ENCODE measurements around the gene PLA2G5. TPM values are rescaled to one million over a fixed set of nuclear protein-coding genes. Genes with fewer than 3 reads are reported as not detected.

The PLA2G5 gene
- polyA plus RNA-seq, 3 donors, result not detected

- WGBS (ENCODE audit: insufficient coverage), result 63% methylated on average over 4 of the region's 7 CpGs
- TF ChIP-seq CTCF (IDR thresholded peaks at IDR 0.05), result no peak
- intact Hi-C loops (cut with micrococcal nuclease), result no loop called here
- Mint-ChIP-seq H3K27ac (peak overlapping the region in 2 of 7 donors; percentile 32 to 45), H3K27me3 (ENCODE audit: low read depth in 3 of 3) (peaks cover 2 to 13% (median 10%) of the 10 kb centered on the region in 3 donors), H3K36me3 (no peaks in the 10 kb centered on the region), H3K4me1 (peaks cover 34% of the 10 kb centered on the region), H3K4me3 (no peak overlapping the region), H3K9me3 (peaks cover under 1 to 10% (median 4%) of the 10 kb centered on the region in 7 donors)
- Histone ChIP-seq H2AFZ (ENCODE audit: insufficient read depth, low read depth, low read length, poor library complexity, severe bottlenecking) (no peak overlapping the region), H3K27ac (ENCODE audit: low read depth in 1 of 2, low read length in 2 of 2) (no peak overlapping the region), H3K4me3 (replicated peaks in 1 of 3; ENCODE audit: low read depth in 2 of 3, low read length in 3 of 3) (no peak overlapping the region), H3K36me3 (replicated peaks in 1 of 2; ENCODE audit: control insufficient read depth in 1 of 2, insufficient read depth in 2 of 2, low read length in 2 of 2) (no peaks in the 10 kb centered on the region), H3K9me3 (replicated peaks in 1 of 2; ENCODE audit: control insufficient read depth in 1 of 2, insufficient read depth in 1 of 2, low read length in 2 of 2) (peaks cover 3 to 4% of the 10 kb centered on the region in 2 donors), H3K9ac (ENCODE audit: insufficient read depth, low read length, poor library complexity, severe bottlenecking) (no peak overlapping the region), H3K27me3 (ENCODE audit: control insufficient read depth in 2 of 2, insufficient read depth in 2 of 2, low read length in 2 of 2) (peaks cover 0 to 2% of the 10 kb centered on the region in 2 donors), H3K4me1 (ENCODE audit: control insufficient read depth in 1 of 2, insufficient read depth in 2 of 2, low read length in 2 of 2) (peaks cover 18 to 31% of the 10 kb centered on the region in 2 donors), H3K79me2 (ENCODE audit: insufficient read depth, low read length) (no peaks in the 10 kb centered on the region), H4K20me1 (ENCODE audit: insufficient read depth, low read length) (no peaks in the 10 kb centered on the region), H3K4me2 (replicated peaks; ENCODE audit: extremely low read depth, low read length, poor library complexity, severe bottlenecking) (no peak overlapping the region)
- DNase-seq, result peak; percentile 11 to 47 (median 19)
Measured at GRCh38 chr1:20124456-20125057, 54.6 kb downstream of the PLA2G5 start.

- H3K36me3 Mint-ChIP-seq, result no peaks in the 10 kb centered on the region
- no peak for TF ChIP-seq CTCF (IDR thresholded peaks at IDR 0.05)
- no peak overlapping the region for H3K4me3 Mint-ChIP-seq
- no peaks in the 10 kb centered on the region for H3K79me2 ChIP-seq (ENCODE audit: insufficient read depth, low read length)
- H2AFZ ChIP-seq (ENCODE audit: insufficient read depth, low read depth, low read length, poor library complexity, severe bottlenecking), result no peak overlapping the region
- H3K27ac ChIP-seq (ENCODE audit: low read depth in 1 of 2, low read length in 2 of 2), result no peak overlapping the region
- no peak overlapping the region for H3K4me2 ChIP-seq (replicated peaks; ENCODE audit: extremely low read depth, low read length, poor library complexity, severe bottlenecking)
- no peak for DNase-seq
- no peak overlapping the region for H3K9ac ChIP-seq (ENCODE audit: insufficient read depth, low read length, poor library complexity, severe bottlenecking)
- H3K27me3 Mint-ChIP-seq (ENCODE audit: low read depth in 3 of 3), result peaks cover 2 to 13% (median 10%) of the 10 kb centered on the region in 3 donors
- H3K27me3 ChIP-seq (ENCODE audit: control insufficient read depth in 2 of 2, insufficient read depth in 2 of 2, low read length in 2 of 2), result peaks cover 0 to 2% of the 10 kb centered on the region in 2 donors
- H4K20me1 ChIP-seq (ENCODE audit: insufficient read depth, low read length), result no peaks in the 10 kb centered on the region
- H3K36me3 ChIP-seq (replicated peaks in 1 of 2; ENCODE audit: control insufficient read depth in 1 of 2, insufficient read depth in 2 of 2, low read length in 2 of 2), result no peaks in the 10 kb centered on the region
- peaks cover 13 to 26% of the 10 kb centered on the region in 2 donors for H3K4me1 ChIP-seq (ENCODE audit: control insufficient read depth in 1 of 2, insufficient read depth in 2 of 2, low read length in 2 of 2)
- H3K4me1 Mint-ChIP-seq, result peaks cover 29% of the 10 kb centered on the region
- H3K9me3 ChIP-seq (replicated peaks in 1 of 2; ENCODE audit: control insufficient read depth in 1 of 2, insufficient read depth in 1 of 2, low read length in 2 of 2), result peaks cover 3 to 8% of the 10 kb centered on the region in 2 donors
- intact Hi-C loops (cut with micrococcal nuclease), result no loop called here
- 100% methylated on average over 2 of the region's 10 CpGs for WGBS (ENCODE audit: insufficient coverage)
- peaks cover 2 to 14% (median 8%) of the 10 kb centered on the region in 7 donors for H3K9me3 Mint-ChIP-seq
- H3K27ac Mint-ChIP-seq, result peak overlapping the region in 1 of 7 donors; percentile 43
- H3K4me3 ChIP-seq (replicated peaks in 1 of 3; ENCODE audit: low read depth in 2 of 3, low read length in 3 of 3), result no peak overlapping the region
Measured at GRCh38 chr1:20125100-20125499, 55.1 kb downstream of the PLA2G5 start.
